ENCODE data around the gene ICE2. TPM values are rescaled to one million over a fixed set of nuclear protein-coding genes. Genes with fewer than 3 reads are reported as not detected.

The ICE2 gene
- total RNA-seq, 1 donor from 2014 or later: 50.3 TPM

- Mint-ChIP-seq H3K4me1 (ENCODE audit: unreplicated experiment) (peaks cover 7% of the 10 kb centered on the region), H3K4me3 (ENCODE audit: unreplicated experiment) (no peak overlapping the region), H3K9me3 (ENCODE audit: unreplicated experiment) (no peaks in the 10 kb centered on the region), H3K36me3 (ENCODE audit: unreplicated experiment) (peaks cover 11% of the 10 kb centered on the region), H3K27ac (ENCODE audit: unreplicated experiment) (no peak overlapping the region), H3K27me3 (ENCODE audit: unreplicated experiment) (no peaks in the 10 kb centered on the region)
- no peak for DNase-seq (ENCODE audit: extremely low spot score, unreplicated experiment)
- no peak for TF ChIP-seq CTCF (IDR thresholded peaks at IDR 0.05)
These were observed 18.0 kb downstream of the ICE2 start for GRCh38 chr15:60460931-60461330.

GRCh38 chr15:60458721-60459120, 20.2 kb downstream of the ICE2 start:
- Mint-ChIP-seq H3K4me3 (ENCODE audit: unreplicated experiment) (no peak overlapping the region), H3K9me3 (ENCODE audit: unreplicated experiment) (no peaks in the 10 kb centered on the region), H3K27me3 (ENCODE audit: unreplicated experiment) (no peaks in the 10 kb centered on the region), H3K4me1 (ENCODE audit: unreplicated experiment) (no peaks in the 10 kb centered on the region), H3K36me3 (ENCODE audit: unreplicated experiment) (peaks cover 18% of the 10 kb centered on the region), H3K27ac (ENCODE audit: unreplicated experiment) (no peak overlapping the region)
- no peak for DNase-seq (ENCODE audit: extremely low spot score, unreplicated experiment)
- TF ChIP-seq CTCF (IDR thresholded peaks at IDR 0.05): no peak

GRCh38 chr15:60457985-60458384, 21.0 kb downstream of the ICE2 start:
- Mint-ChIP-seq H3K9me3 (ENCODE audit: unreplicated experiment) (no peaks in the 10 kb centered on the region), H3K4me1 (ENCODE audit: unreplicated experiment) (no peaks in the 10 kb centered on the region), H3K27me3 (ENCODE audit: unreplicated experiment) (no peaks in the 10 kb centered on the region), H3K36me3 (ENCODE audit: unreplicated experiment) (peaks cover 21% of the 10 kb centered on the region), H3K4me3 (ENCODE audit: unreplicated experiment) (no peak overlapping the region), H3K27ac (ENCODE audit: unreplicated experiment) (no peak overlapping the region)
- TF ChIP-seq CTCF (IDR thresholded peaks at IDR 0.05): no peak
- no peak for DNase-seq (ENCODE audit: extremely low spot score, unreplicated experiment)

GRCh38 chr15:60454824-60455223, 24.1 kb downstream of the ICE2 start:
- no peak for DNase-seq (ENCODE audit: extremely low spot score, unreplicated experiment)
- H3K36me3 Mint-ChIP-seq (ENCODE audit: unreplicated experiment): peaks cover 25% of the 10 kb centered on the region
- H3K27ac Mint-ChIP-seq (ENCODE audit: unreplicated experiment): no peak overlapping the region
- no peaks in the 10 kb centered on the region for H3K27me3 Mint-ChIP-seq (ENCODE audit: unreplicated experiment)
- no peaks in the 10 kb centered on the region for H3K4me1 Mint-ChIP-seq (ENCODE audit: unreplicated experiment)
- no peak for TF ChIP-seq CTCF (IDR thresholded peaks at IDR 0.05)
- H3K4me3 Mint-ChIP-seq (ENCODE audit: unreplicated experiment): no peak overlapping the region
- no peaks in the 10 kb centered on the region for H3K9me3 Mint-ChIP-seq (ENCODE audit: unreplicated experiment)

- Mint-ChIP-seq H3K4me1 (ENCODE audit: unreplicated experiment) (no peaks in the 10 kb centered on the region), H3K27me3 (ENCODE audit: unreplicated experiment) (no peaks in the 10 kb centered on the region), H3K4me3 (ENCODE audit: unreplicated experiment) (no peak overlapping the region), H3K36me3 (ENCODE audit: unreplicated experiment) (peaks cover 30% of the 10 kb centered on the region), H3K27ac (ENCODE audit: unreplicated experiment) (no peak overlapping the region), H3K9me3 (ENCODE audit: unreplicated experiment) (no peaks in the 10 kb centered on the region)
- no peak for TF ChIP-seq CTCF (IDR thresholded peaks at IDR 0.05)
- no peak for DNase-seq (ENCODE audit: extremely low spot score, unreplicated experiment)
These were observed 30.1 kb downstream of the ICE2 start for GRCh38 chr15:60448668-60449360.

Data from osteocyte (in vitro differentiated cells).